HG02759 (cell line): Measurements from ENCODE around the gene RPGRIP1L.

Source experiments
- ATAC-seq: cut with Tn5 transposase; IDR thresholded peaks from one replicate; pipeline ENCODE4 v1.9.1; 2021; ENCODE audit warnings: mild to moderate bottlenecking, moderate library complexity; ENCODE audit not compliant: unreplicated experiment

RPGRIP1L gene

DNA sequence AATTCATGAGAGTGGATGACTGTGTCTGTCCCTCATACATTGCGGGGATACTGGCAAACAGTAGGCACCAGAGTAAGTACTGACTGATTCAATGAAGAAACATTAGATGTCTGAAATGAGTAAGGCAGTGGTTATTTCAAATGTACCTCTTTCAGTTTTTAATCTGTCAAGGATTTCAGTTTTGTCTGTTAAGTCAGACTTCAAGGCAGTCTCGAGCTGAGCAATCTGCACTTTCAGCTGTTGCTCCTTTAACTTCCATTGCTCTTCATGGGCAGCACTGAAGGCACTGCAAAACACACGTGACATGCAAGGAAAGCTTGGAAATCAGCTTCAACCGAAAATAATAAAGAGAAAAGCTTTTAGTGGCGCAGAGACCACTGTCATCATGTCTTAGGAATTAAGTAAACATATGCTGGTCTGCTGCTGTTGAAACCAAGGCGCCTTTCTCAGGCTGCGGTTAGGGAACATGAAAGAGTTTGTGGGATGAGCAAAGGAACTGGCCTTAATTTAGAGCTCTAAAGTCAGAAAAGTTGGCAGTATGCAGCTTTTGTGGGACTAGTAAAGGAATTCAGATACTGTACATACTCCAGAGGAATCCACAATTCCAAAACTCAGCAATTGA lies 38.8 kb downstream of the RPGRIP1L start:
- no peak for ATAC-seq

- ATAC-seq = no peak
Observed at GRCh38 chr16:53662072-53662471, 41.6 kb downstream of the RPGRIP1L start.

GRCh38 chr16:53654946-53655345 lies 48.7 kb downstream of the RPGRIP1L start:
- ATAC-seq = no peak

DNA sequence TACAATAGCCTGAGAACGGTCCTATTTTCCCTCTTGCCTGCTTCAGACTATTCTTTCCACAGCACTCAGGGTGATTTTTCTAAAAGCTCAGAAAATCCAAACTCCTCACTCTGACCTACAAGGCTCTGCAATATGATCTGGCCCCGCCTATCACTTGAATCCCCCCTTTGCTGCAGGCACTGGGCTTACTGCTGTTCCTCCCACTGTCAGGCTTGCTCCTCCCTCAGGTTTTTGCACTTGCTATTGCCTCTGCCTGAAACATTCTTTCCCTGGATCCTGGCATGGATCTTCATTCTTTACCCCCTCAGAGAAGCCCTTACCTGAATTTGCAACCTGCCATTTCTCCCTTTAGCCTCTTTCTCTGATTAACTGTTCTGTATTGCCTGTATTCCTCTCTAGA lies 52.3 kb downstream of the RPGRIP1L start:
- no peak for ATAC-seq

DNA sequence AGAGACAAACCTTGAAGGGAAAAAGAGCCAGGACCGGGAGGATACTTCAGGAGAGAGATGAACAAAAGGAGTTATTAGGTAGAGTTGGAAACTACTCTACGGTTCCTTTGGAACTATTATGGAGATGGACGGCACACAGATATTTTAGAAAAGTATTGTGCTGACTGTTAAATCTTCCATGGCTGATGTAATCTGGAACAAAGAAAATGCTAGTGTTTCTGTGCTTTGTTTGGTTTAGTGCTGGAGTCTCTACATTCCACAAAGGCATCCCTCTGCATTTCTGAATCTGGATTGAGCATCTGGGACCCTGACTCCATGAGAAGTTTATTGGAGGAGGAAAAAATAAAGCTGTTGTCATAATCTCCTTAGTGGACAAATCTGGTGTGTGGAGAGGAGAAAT lies 57.2 kb downstream of the RPGRIP1L start:
- no peak for ATAC-seq

DNA sequence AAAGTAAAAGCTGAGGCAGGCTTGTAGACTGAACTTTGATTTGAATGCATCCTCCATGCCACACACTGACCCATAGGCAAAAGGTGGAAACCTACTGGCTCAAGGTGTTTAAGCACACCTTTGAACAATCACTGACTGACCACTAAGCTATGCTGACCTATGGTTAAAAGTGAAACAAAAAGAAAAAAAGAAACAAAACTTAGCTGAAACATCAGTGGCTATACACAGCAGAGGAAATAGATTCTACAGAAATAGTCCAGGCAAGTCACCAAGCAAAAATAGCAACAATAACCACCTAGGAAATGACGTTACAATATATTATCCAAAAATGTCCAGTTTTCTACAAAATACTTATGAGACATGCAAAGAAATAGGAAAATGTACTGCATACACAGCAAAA lies 60.2 kb downstream of the RPGRIP1L start:
- ATAC-seq = no peak

- no peak for ATAC-seq
Observed at GRCh38 chr16:53642094-53642493, 61.6 kb downstream of the RPGRIP1L start.

DNA sequence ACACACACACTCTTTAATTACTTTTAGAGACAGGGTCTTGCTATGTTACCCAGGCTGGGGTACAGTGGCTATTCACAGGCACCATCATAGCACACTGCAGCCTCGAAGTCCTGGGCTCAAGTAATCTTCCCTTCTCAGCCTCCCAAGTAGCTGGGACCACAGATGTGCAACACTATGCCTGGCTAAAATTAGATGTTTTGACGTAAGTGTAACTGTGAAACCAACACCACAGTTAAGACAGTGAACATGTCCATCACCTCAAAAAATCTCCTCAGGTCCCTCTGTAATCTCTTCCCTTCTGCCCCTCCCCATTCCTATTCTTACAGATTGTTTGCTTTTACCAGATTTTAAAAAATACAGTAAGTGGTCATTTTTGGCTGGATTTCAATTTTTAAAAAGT lies 66.7 kb downstream of the RPGRIP1L start:
- ATAC-seq = no peak

DNA sequence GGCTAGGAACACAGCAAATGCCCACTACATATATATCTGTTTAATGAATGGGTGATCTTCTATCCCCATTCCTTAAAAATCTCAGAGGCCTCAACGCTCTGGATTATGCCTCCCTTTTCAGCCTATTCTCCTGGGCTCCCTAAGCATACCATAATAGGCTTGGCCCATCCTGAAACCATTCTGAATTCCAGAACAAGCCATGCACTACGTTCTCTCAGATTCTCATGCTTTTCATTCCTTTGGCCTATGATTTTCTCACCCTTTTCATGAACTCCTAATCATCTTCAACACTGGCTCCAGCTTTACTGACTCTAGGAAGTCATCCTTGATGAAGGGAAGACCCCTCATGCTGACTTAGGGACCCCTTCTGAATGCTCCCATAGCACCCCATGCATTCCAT lies 71.1 kb downstream of the RPGRIP1L start:
- no peak for ATAC-seq

DNA sequence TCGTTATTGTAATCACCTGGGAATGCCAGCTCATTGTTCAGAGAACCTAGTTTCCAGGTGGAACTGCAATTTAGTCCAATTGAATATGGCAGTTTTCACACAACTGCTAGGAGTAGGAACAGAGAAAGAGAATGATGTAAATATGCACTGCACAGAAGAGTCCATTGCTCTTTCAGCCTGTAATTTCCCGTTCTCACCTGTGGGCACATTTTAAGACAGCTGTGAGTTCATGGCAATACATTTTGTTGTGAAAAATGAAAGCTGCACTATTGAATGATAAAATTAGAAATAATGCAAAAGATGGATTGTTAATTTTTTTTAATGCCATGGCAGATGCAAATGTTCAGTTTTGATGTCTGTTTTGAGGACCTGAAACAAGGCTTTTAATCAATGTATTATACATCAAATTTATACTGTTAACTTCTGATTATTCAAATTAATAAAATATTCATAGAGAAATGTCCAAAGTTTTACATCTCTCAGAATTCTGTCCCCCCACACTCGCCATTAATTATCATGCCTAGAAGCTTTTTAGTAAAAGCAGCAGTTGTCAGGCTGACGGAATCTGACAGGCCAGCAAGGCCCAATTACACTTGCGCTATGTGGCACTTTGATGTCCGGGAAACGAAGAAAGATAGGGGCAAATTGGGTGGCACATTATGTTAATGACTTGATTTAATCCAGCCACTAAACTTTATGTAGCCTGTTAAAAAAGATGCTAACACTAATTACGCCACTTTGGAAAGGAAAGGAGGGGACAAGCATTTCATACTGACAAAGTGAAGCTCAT lies 72.2 kb downstream of the RPGRIP1L start:
- ATAC-seq = no peak

- no peak for ATAC-seq
Observed at GRCh38 chr16:53629607-53630312, 73.9 kb downstream of the RPGRIP1L start.

- no peak for ATAC-seq
Observed at GRCh38 chr16:53629151-53629550, 74.5 kb downstream of the RPGRIP1L start.

DNA sequence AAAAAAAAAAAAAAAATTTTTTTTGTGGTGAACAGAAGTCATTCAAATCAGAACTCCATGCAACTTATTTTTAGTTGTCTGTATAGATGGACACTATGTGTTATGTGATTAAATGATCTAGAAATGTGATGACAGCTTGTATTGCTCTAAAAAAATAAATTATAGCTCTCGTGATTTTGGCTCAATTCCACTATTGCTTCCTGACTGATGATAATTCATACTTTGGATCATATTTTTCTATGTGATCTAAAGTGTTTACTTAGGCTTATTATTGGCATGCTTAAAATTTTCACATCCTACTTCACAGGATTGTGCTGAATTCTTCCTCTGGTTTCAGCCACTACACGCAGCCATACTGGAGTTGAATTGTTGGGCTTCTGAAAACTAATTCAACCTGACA lies 76.8 kb downstream of the RPGRIP1L start:
- no peak for ATAC-seq

- no peak for ATAC-seq
Observed at GRCh38 chr16:53626161-53626560, 77.5 kb downstream of the RPGRIP1L start.

- no peak for ATAC-seq
Observed at GRCh38 chr16:53625221-53625620, 78.4 kb downstream of the RPGRIP1L start.

- no peak for ATAC-seq
Observed at GRCh38 chr16:53622315-53622714, 81.3 kb downstream of the RPGRIP1L start.

GRCh38 chr16:53620476-53620875 lies 83.2 kb downstream of the RPGRIP1L start:
- ATAC-seq = no peak

- ATAC-seq = no peak
Observed at GRCh38 chr16:53619235-53619634, 84.4 kb downstream of the RPGRIP1L start.

DNA sequence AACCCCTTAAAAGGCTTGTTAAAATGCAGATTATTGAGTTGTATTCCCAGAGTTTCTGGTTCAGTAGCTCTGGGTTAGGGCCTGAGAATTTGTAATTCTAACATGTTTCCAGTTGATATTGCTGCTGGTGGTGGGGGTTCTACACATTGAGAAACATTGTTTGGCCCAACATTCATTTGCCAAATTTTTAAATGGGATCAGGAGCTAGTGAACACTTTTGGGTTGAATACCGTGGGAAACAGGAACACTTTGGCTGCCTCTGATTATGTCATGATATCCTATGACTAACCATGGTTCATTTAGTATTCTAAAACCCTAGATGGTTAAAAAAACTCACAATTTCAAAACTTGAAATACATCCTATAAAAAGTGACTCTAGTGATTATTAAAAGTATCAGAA lies 89.3 kb downstream of the RPGRIP1L start:
- ATAC-seq = no peak

DNA sequence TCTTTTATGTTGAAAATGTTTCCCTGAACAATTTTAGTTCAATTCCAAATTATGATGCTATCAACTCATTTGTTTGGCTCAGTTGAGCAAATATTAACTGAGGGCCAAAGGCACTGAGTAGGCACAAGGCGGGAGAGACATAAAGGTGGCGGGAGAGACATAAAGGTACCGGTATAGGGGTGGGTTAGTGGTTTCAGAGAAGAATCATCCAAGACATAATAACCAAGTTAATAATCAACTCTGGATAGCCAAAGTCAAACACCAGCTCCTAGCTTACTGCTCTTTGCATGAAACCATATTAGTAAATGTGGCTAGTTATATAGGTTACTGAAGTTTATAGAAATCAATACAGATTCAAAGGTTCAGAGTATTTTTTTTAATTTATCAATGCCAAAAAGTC lies 91.7 kb downstream of the RPGRIP1L start:
- no peak for ATAC-seq

DNA sequence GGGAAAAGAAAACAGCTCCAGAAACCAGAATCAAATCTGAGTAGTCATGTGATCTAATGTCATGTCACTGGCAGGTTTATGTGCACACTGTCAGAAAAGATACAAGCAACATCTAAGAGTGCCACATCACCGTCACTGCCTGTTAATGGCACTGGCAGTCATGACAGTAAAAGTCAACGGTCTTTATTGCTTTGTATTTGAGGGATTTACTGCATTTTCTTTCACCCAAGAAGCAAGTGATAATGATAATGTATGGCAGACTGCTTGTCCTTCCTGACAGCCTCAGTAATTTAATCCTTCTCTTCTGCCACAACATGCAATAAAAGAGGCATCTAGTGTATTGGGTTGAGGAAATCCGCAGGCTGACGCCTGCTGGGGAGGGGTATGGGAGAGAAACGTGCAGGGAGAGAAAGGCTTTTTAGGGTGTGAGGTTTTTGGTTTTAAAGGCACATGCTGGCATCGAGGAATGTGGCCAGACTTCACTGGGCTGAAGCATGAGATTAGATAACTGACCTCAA lies 92.4 kb downstream of the RPGRIP1L start:
- no peak for ATAC-seq

- ATAC-seq = no peak
Observed at GRCh38 chr16:53609536-53609935, 94.1 kb downstream of the RPGRIP1L start.
